Uterus (tissue), 4 donors: ENCODE results near the gene MRPS5. TPM values are rescaled to one million over a fixed set of nuclear protein-coding genes. Genes with fewer than 3 reads are reported as not detected.

Experiments
- DNase-seq, 2 donors: peaks; one replicate each; pipeline ENCODE4 v3.0.0-alpha.2; 2019 to 2020
- H3K27ac ChIP-seq, 2 donors: fragments of 200-600 bp; sonication (generic); 1 replicate in 1 of 2; 2 replicates in 1 of 2; pipeline ENCODE4 v1.5.1; 2016 to 2018
- H3K27me3 ChIP-seq, 2 donors: fragments of 200-600 bp; sonication (generic); one replicate each; pipeline ENCODE4 v1.5.1; 2018 to 2019; ENCODE audit warnings: control low read depth in 1 of 2
- H3K36me3 ChIP-seq, 2 donors: fragments of 200-600 bp; sonication (generic); one replicate each; pipeline ENCODE4 v1.5.1; 2019; ENCODE audit warnings: control low read depth in 1 of 2
- H3K4me1 ChIP-seq, 2 donors: fragments of 200-600 bp; sonication (generic); one replicate each; pipeline ENCODE4 v1.5.1; 2018 to 2019; ENCODE audit warnings: control low read depth in 1 of 2
- H3K4me3 ChIP-seq, 2 donors: fragments of 200-600 bp; sonication (generic); 1 replicate in 1 of 2; 2 replicates in 1 of 2; pipeline ENCODE4 v1.5.1; 2018 to 2019; ENCODE audit warnings: mild to moderate bottlenecking in 1 of 2
- H3K9me3 ChIP-seq, 2 donors: fragments of 200-600 bp; sonication (generic); one replicate each; pipeline ENCODE4 v1.5.1; 2019; ENCODE audit warnings: control low read depth in 1 of 2
- CTCF ChIP-seq, 4 experiments: fragments of 200-600 bp in 2 of 4; fragments of 450-650 bp in 2 of 4; sonication (generic) in 2 of 4; IDR thresholded peaks; one replicate each; pipeline ENCODE4 v1.5.1; 2016 to 2019; ENCODE audit warnings: antibody characterized with exemption in 4 of 4, mild to moderate bottlenecking in 2 of 4, moderate library complexity in 1 of 4
- POLR2A ChIP-seq, 2 donors: fragments of 450-650 bp; IDR thresholded peaks; one replicate each; pipeline ENCODE4 v1.6.1; 2016; ENCODE audit warnings: antibody characterized with exemption in 2 of 2, mild to moderate bottlenecking in 1 of 2, moderate library complexity in 1 of 2
- intact Hi-C: fragments of 100-400 bp; cut with DNase I; formaldehyde crosslinking; loops from one replicate; pipeline ENCODE4 v1.15.1; 2023; ENCODE audit warnings: low total_unique reads
- total RNA-seq, 4 donors: library from RNA; depleted of rRNA in 3 of 4; stranded (reverse); fragments of >200 nt in 3 of 4; gene quantifications; one replicate each; pipeline versions ENCODE4 v1.1.0 to v1.2.4, GENCODE V29; 2014 to 2023
- donor health status: DM: yes; HTN: yes; CAD: no.

The MRPS5 gene
- total RNA-seq, 4 donors from 2014 or later, result 7.2 to 50.3 (median 28.6) TPM

GRCh38 chr2:95143838-95144237 is 22.2 kb upstream of the MRPS5 start:
- Histone ChIP-seq H3K27ac (no peak overlapping the region), H3K27me3 (no peaks in the 10 kb centered on the region), H3K9me3 (peaks cover 0 to 17% of the 10 kb centered on the region in 2 donors), H3K4me1 (no peaks in the 10 kb centered on the region), H3K4me3 (no peak overlapping the region), H3K36me3 (no peaks in the 10 kb centered on the region)
- no peak for DNase-seq
- TF ChIP-seq CTCF (IDR thresholded peaks at IDR 0.05) (no peak), POLR2A (IDR thresholded peaks at IDR 0.05) (no peak)
- intact Hi-C loops, result no loop called here

GRCh38 chr2:95138702-95139101 is 17.1 kb upstream of the MRPS5 start:
- Histone ChIP-seq H3K36me3 (no peaks in the 10 kb centered on the region), H3K4me3 (no peak overlapping the region), H3K27me3 (no peaks in the 10 kb centered on the region), H3K9me3 (peaks cover 0 to 5% of the 10 kb centered on the region in 2 donors), H3K4me1 (no peaks in the 10 kb centered on the region), H3K27ac (no peak overlapping the region)
- TF ChIP-seq POLR2A (IDR thresholded peaks at IDR 0.05) (no peak), CTCF (IDR thresholded peaks at IDR 0.05) (no peak)
- DNase-seq, result no peak
- intact Hi-C loops, result no loop called here

DNA sequence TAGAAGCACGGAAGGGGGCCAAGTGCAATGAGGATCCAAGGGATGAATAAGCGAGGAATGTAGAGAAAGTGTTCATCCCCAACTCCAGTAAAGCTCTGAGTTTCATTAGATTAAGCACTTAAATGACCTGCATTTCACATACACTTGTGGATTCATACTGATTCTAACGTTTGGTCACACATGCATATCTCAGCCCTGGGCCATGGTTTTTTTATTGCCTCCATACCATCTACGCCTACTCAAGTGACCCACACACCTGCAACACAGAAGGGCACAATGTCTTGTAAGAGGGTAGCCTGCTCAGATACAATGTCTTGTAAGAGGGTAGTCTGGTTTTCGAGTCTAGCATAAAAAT is 566 bp upstream of the MRPS5 start:
- Histone ChIP-seq H3K36me3 (no peaks in the 10 kb centered on the region), H3K27ac (peak overlapping the region; percentile 86 to 93), H3K4me3 (peak overlapping the region; percentile 74 to 88), H3K4me1 (no peaks in the 10 kb centered on the region), H3K27me3 (no peaks in the 10 kb centered on the region), H3K9me3 (no peaks in the 10 kb centered on the region)
- intact Hi-C loops, result no loop called here
- TF ChIP-seq POLR2A (IDR thresholded peaks at IDR 0.05) (no peak), CTCF (IDR thresholded peaks at IDR 0.05) (no peak)
- no peak for DNase-seq

DNA sequence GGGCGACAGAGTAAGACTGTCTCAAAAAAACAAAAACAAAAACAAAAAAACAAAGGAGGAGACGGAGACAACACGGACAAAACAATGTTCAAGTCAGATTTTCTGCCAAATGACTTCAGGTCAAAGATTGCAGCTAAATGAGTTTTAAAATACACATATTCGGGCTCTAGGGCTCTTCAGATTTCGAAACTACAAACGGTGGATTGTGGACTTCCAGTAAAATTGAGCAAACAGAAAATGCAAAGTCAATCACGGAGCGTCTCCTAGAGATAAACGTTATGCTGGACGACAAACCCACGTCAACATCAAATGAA is 558 bp downstream of the MRPS5 start:
- DNase-seq, result no peak
- no peaks in the 10 kb centered on the region for H3K27me3 ChIP-seq
- peak overlapping the region; percentile 74 to 88 for H3K4me3 ChIP-seq
- no peaks in the 10 kb centered on the region for H3K4me1 ChIP-seq
- H3K9me3 ChIP-seq, result no peaks in the 10 kb centered on the region
- no peaks in the 10 kb centered on the region for H3K36me3 ChIP-seq
- intact Hi-C loops, result no loop called here
- peak overlapping the region; percentile 86 to 93 for H3K27ac ChIP-seq
- TF ChIP-seq POLR2A (IDR thresholded peaks at IDR 0.05), result no peak
- TF ChIP-seq CTCF (IDR thresholded peaks at IDR 0.05), result no peak

- Histone ChIP-seq H3K36me3 (no peaks in the 10 kb centered on the region), H3K4me3 (no peak overlapping the region), H3K9me3 (no peaks in the 10 kb centered on the region), H3K4me1 (peaks cover 0 to 7% of the 10 kb centered on the region in 2 donors), H3K27ac (no peak overlapping the region), H3K27me3 (no peaks in the 10 kb centered on the region)
- no peak for TF ChIP-seq POLR2A (IDR thresholded peaks at IDR 0.05)
- TF ChIP-seq CTCF (IDR thresholded peaks at IDR 0.05), result peak; percentile 35 to 56 (median 40)
- DNase-seq, result peak; percentile 29 to 30
- intact Hi-C loops, result no loop called here
These were observed 6.2 kb downstream of the MRPS5 start for GRCh38 chr2:95115418-95115817.
